GM18502 (cell line): ENCODE measurements around the gene IL10.

Experiments
- ATAC-seq: cut with Tn5 transposase; IDR thresholded peaks from one replicate; pipeline ENCODE4 v1.9.1; 2021; ENCODE audit warnings: mild to moderate bottlenecking; ENCODE audit not compliant: unreplicated experiment, poor library complexity

Gene IL10

GRCh38 chr1:206772243-206772937 lies at the start of gene IL10:
TSS of gene IL10 (minus strand) at chr1:206772494. CDS start at chr1:206772435, 59 bp downstream.
- no peak for ATAC-seq

DNA sequence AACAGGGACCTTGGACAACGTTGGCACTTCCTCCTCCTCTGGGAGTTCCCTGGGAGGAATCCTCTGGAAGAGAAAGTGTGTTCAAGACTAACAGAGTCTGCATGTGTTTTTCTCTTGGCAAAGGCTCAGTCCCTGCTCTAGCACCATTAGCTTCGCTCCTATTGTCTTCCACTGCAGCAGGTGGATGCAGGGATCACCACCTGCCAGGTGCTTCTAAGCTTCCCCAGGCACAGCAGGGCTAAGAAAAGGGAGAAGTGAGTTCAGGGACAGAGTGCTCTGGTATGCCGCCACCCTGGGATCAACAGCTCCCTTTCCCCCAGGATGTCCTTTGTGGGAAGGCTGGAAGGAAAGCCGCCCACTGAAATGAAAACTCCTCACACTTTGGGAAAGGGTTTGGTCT lies 49.2 kb upstream of the IL10 start:
- no peak for ATAC-seq

GRCh38 chr1:206816390-206817287 lies 44.3 kb upstream of the IL10 start:
- ATAC-seq, result peak; percentile 70

DNA sequence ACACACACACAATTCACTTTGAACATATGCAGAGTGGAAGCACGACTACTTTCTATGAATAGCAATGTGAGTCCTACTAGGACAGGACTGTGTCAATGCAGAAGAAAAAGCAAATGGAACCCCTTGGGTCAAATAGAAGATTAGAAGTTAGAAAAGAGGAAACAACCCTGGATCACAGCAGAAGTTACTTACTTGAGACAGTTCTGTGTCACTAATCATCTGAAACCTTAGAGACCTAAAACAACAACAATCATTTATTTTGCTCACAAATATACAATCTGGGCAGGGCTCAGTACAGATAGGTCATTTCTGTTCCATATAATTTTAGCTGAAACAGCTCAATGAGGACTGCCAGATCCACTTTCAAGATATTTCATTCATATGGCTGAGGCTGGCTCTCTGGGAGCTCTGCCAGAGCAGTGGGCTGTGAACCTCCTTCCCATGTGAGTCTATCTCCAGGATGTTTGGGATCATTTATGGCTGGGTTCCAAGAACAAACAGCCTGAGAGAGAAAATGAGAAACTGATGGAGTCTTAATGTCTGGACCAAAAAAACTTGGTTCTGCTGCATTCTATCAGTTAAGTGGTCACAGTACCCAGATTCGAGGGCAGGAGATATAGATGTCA lies 42.5 kb upstream of the IL10 start:
- no peak for ATAC-seq

DNA sequence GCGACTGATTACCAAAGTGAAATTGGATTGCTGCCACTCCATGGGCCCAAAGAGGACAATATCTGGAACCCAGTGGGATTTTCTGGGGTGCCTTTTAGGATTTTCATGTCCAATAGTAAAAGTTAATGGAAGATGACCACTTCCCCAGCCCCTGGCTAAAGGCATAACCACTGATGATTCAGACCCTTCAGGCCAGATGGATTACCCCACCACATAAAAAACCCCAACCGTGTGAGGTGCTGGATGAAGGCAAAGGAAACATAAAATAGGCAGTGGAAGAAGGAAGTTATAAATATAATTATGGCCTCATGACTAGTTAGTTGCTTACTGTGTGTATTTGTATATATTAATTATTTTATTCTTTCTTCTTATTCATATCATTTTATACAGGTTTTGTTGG lies 40.2 kb upstream of the IL10 start:
- ATAC-seq, result no peak

GRCh38 chr1:206809504-206810084 lies 37.3 kb upstream of the IL10 start:
- no peak for ATAC-seq

DNA sequence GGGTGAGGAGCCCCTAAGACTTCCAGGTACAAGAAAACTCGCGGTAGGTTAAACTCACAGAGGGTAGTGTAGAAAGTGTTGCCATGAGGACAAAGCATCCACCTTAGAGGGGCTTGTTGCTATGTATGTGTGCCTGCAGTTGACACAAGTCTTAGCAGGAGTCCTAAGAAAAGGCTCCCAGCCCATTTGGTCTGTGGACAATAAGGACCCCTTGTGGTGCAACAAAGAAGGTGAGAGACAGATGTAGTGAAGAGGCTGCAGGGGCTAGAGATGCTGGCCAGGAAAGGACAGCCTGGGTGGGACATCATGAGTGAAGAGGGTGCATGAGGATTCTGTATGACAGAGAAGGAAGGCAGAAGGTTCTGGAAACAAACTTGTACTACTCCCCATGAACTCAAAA lies 36.3 kb upstream of the IL10 start:
- peak; percentile 54 for ATAC-seq

DNA sequence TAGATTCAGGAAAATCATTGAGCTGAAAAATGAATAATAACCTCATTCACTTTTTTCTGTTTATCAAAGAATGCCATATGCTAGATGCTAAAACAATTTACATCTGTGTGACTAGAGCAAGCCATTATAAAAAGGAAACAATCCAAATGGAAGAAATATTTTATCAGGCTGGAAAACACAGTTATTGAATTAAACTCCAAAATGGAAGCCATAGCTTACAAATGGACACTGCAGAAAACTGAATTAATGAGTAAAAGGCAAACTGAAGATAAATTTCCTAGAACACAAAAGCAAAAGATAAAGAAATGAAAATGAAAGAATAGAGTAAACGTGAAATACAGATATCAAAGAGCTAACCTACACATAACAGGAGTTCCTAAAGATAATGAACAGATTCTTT lies 33.1 kb upstream of the IL10 start:
- ATAC-seq, result no peak

DNA sequence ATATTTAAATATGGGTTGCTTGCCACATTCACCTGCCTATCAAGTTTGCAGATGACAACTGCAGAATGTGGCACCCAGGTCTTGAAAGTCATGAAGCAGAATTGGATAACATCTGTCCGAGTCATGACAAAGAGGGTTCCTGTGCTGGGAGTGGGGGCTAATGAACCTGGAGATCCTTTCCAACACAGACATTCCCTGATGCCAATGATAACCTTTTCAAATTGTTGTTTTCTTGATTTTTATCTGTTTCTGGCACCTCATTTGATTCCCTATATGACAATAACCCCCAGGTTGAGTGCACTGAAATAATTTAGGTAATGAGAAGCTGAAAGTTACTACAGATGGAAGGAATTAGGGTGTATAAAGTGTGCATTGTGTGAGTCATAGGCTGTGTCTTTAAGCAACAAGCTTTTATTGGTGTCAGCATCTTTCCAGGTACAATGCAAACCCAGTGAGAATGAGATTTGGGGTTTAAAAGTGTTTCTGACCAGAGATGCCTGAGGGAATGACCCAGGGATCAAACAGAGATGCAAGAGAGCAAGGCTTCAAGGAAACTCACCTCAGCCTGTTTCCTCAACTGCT lies 32.0 kb upstream of the IL10 start:
- ATAC-seq, result no peak

- peak; percentile 96 for ATAC-seq
Observed at GRCh38 chr1:206803221-206803730, 31.0 kb upstream of the IL10 start.

GRCh38 chr1:206802401-206802800 lies 30.1 kb upstream of the IL10 start:
- no peak for ATAC-seq

GRCh38 chr1:206801467-206801866 lies 29.2 kb upstream of the IL10 start:
- ATAC-seq, result no peak

- ATAC-seq, result no peak
Observed at GRCh38 chr1:206800891-206801290, 28.6 kb upstream of the IL10 start.

GRCh38 chr1:206800411-206800810 lies 28.1 kb upstream of the IL10 start:
- no peak for ATAC-seq

- ATAC-seq, result no peak
Observed at GRCh38 chr1:206799311-206799710, 27.0 kb upstream of the IL10 start.

DNA sequence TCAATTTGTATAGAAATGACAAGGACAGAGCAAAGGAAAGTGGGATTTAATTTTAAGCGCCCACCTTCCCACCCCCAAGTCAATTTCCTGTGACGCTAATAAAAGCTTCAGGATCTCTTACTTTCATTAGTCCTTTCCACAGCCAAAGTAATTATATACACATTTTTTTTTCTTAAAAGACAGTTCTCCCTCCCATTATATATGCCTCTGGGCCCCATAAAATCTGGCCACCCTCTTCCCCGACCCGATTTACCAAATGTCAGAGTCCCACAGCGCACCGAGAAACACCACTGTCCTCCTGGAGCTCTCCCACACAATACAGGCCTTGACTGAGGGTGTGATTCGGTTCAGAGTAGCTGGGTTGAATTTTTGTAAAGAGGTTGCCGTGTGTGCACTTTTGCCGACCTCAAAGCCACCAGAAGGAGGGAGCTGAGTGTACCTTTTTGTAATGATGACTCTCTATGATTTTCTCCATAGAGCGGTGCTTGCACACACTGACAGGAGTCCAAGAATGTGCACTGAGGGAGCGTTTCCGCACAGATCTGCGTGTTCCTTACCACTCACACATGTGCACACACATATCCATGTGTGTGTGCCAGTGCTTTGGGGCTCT lies 26.2 kb upstream of the IL10 start:
- ATAC-seq, result no peak

GRCh38 chr1:206797534-206798383 lies 25.5 kb upstream of the IL10 start:
- no peak for ATAC-seq

GRCh38 chr1:206796981-206797402 lies 24.7 kb upstream of the IL10 start:
- ATAC-seq, result no peak

DNA sequence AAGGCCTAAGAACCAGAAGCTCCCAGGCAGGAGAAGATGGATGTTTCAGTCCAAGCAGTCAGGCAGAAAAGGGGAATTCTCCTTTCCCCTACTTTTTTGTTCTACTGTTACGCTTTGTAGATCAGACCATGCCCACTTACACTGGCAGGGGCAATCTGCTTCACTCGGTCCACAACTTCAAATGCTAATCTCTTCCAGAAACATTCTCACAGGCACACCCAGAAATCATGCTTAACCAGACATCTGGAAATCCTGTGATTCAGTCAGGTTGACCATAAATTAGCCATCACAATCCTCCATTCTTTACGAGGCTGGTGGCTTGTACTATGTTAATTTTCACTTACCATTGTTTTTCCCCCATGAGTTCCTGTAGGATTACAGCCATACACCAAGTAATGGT lies 23.8 kb upstream of the IL10 start:
- ATAC-seq, result no peak
